Measurements from ENCODE around the gene CHMP1A.
"Not testable (repeated sequence)": the region's sequence is repeated elsewhere in the genome, so short reads cannot be mapped to it uniquely, and the experiment has no call there.

Gene CHMP1A

GRCh38 chr16:89695875-89696669 is 38.6 kb upstream of the CHMP1A start:
- no peak for TF ChIP-seq CTCF (IDR thresholded peaks at IDR 0.05; ENCODE audit: low read depth, low read length, missing control alignments)
- H3K4me3 ChIP-seq (replicated peaks; ENCODE audit: low read depth, low read length), result no peak overlapping the region
- DNase-seq (ENCODE audit: extremely low read depth, low read depth), result no peak

GRCh38 chr16:89695086-89695874 is 37.8 kb upstream of the CHMP1A start:
- no peak overlapping the region for H3K4me3 ChIP-seq (replicated peaks; ENCODE audit: low read depth, low read length)
- no peak for TF ChIP-seq CTCF (IDR thresholded peaks at IDR 0.05; ENCODE audit: low read depth, low read length, missing control alignments)
- DNase-seq (ENCODE audit: extremely low read depth, low read depth), result no peak

- H3K4me3 ChIP-seq (replicated peaks; ENCODE audit: low read depth, low read length); DNase-seq (ENCODE audit: extremely low read depth, low read depth): not testable (repeated sequence)
These were observed 37.2 kb upstream of the CHMP1A start for GRCh38 chr16:89694784-89695085.

- no peak overlapping the region for H3K4me3 ChIP-seq (replicated peaks; ENCODE audit: low read depth, low read length)
- no peak for TF ChIP-seq CTCF (IDR thresholded peaks at IDR 0.05; ENCODE audit: low read depth, low read length, missing control alignments)
- no peak for DNase-seq (ENCODE audit: extremely low read depth, low read depth)
These were observed 36.6 kb upstream of the CHMP1A start for GRCh38 chr16:89693931-89694783.

GRCh38 chr16:89693289-89693731 is 35.8 kb upstream of the CHMP1A start:
- DNase-seq (ENCODE audit: extremely low read depth, low read depth), result no peak
- TF ChIP-seq CTCF (IDR thresholded peaks at IDR 0.05; ENCODE audit: low read depth, low read length, missing control alignments), result no peak
- H3K4me3 ChIP-seq (replicated peaks; ENCODE audit: low read depth, low read length), result no peak overlapping the region

GRCh38 chr16:89691986-89692569 is 34.6 kb upstream of the CHMP1A start:
- H3K4me3 ChIP-seq (replicated peaks; ENCODE audit: low read depth, low read length), result no peak overlapping the region
- TF ChIP-seq CTCF (IDR thresholded peaks at IDR 0.05; ENCODE audit: low read depth, low read length, missing control alignments), result no peak
- no peak for DNase-seq (ENCODE audit: extremely low read depth, low read depth)

Data from HFF-Myc (cell line).